ENCODE results near the gene LRRC14B.

LRRC14B gene

DNA sequence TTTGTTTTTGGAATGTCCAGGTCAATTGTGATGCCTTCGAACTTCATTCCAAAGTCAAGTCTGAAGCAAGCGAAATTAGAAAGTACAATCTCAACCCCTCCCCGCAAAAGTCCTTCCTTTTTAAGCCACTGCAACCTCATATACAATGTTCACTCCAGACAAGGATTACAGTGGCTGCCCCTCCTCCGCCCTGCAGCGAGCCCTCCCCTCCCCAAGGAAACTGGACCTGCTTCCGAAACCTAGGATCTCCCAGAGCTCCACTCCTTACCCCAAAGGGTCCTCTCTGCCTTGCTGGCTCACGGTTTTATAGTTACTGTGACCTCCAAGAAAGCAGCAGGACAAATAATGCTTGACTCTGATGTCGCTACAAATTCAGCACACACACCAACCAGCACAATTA is 10.4 kb downstream of the LRRC14B start:
- no peak for DNase-seq (ENCODE audit: low read depth, low spot score)
- no peak overlapping the region for H3K4me3 ChIP-seq
- no peaks in the 10 kb centered on the region for H3K9me3 ChIP-seq (ENCODE audit: low read depth, low read length)
- H3K9ac ChIP-seq (ENCODE audit: insufficient read length) = no peak overlapping the region
- no peak for TF ChIP-seq POLR2AphosphoS5 (IDR thresholded peaks at IDR 0.05; ENCODE audit: borderline replicate concordance, low read depth, low read length)
- TF ChIP-seq EZH2 (IDR thresholded peaks at IDR 0.05) = no peak
- TF ChIP-seq FOXP2 (optimal IDR thresholded peaks at IDR 0.05; ENCODE audit: control extremely low read depth, extremely low read length, insufficient read depth) = no peak
- no peak overlapping the region for H3K27ac ChIP-seq
- H3K36me3 ChIP-seq (ENCODE audit: insufficient read depth, low read length) = peaks cover 26% of the 10 kb centered on the region

DNA sequence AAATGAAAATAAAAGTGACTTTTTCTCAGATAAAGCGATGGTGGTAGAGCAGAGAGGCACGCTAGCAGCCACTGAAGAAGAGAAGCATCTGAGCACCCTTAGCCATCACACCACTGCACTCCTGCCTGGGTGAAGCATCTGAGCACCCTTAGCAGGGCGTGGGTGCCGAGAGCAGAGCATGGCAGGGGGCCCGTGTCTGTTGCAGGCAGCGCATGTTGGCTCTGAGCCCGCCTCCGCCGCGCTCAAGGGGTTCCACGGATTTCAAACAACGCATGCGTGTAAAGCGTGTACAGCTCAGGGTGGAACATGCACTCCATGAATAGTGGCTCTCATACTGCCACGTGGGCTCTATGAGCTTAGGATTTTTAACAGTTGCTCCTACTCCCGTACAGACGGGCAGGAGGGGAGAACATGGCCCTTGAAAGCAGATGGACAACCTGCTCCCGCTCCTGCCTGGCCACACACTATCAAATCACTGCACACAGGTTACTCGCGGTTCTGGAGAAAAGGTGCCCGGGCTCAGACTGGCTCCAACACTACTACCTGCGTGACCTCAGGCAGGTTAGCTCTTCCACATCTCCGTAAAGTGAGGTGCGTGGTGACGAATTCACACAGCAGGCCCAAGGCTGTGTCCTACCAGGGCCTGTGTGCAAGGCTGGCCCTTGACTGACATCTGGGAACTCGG is 12.1 kb downstream of the LRRC14B start:
- H3K4me3 ChIP-seq = no peak overlapping the region
- H3K27ac ChIP-seq = no peak overlapping the region
- H3K9me3 ChIP-seq (ENCODE audit: low read depth, low read length) = no peaks in the 10 kb centered on the region
- TF ChIP-seq EZH2 (IDR thresholded peaks at IDR 0.05) (no peak), FOXP2 (optimal IDR thresholded peaks at IDR 0.05; ENCODE audit: control extremely low read depth, extremely low read length, insufficient read depth) (no peak), POLR2AphosphoS5 (IDR thresholded peaks at IDR 0.05; ENCODE audit: borderline replicate concordance, low read depth, low read length) (no peak)
- H3K9ac ChIP-seq (ENCODE audit: insufficient read length) = no peak overlapping the region
- peaks cover 26% of the 10 kb centered on the region for H3K36me3 ChIP-seq (ENCODE audit: insufficient read depth, low read length)
- DNase-seq (ENCODE audit: low read depth, low spot score) = no peak

DNA sequence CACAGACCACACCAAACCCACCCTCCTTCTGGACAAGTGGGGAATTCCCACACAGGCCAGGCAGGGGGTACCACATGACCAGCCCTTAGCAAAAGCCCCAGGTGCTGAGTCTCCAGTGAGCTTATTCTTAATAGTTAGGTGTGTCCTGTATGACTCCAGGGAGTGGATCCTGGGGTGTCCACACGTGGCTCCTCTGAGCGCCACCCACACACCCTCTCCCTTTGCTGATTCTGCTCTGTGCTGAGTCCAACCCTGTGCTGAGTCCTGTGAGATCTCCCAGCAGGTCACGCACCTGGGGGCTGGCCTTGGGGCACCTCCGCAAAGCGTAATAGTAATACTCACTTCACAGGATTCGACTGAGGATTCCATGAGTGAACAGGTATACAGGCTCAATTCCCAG is 12.7 kb downstream of the LRRC14B start:
- Histone ChIP-seq H3K27ac (no peak overlapping the region), H3K9ac (ENCODE audit: insufficient read length) (no peak overlapping the region), H3K9me3 (ENCODE audit: low read depth, low read length) (no peaks in the 10 kb centered on the region), H3K4me3 (no peak overlapping the region), H3K36me3 (ENCODE audit: insufficient read depth, low read length) (peaks cover 26% of the 10 kb centered on the region)
- TF ChIP-seq FOXP2 (optimal IDR thresholded peaks at IDR 0.05; ENCODE audit: control extremely low read depth, extremely low read length, insufficient read depth) (no peak), EZH2 (IDR thresholded peaks at IDR 0.05) (no peak), POLR2AphosphoS5 (IDR thresholded peaks at IDR 0.05; ENCODE audit: borderline replicate concordance, low read depth, low read length) (no peak)
- no peak for DNase-seq (ENCODE audit: low read depth, low spot score)

DNA sequence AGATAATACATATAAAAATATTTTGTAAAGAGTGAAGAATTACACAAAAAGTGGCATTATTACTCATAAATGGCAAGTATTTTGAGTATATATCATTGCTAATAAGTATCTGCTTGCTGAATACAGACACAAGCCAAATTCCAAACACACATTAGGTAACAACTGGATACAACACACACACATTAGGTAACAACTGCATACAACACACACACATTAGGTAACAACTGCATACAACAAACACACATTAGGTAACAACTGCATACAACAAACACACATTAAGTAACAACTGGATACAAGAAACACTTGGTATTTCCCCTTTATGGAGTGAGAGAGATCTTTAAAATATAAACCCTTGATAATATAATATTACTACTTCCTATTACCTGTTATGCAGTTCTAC is 13.2 kb downstream of the LRRC14B start:
- no peak overlapping the region for H3K9ac ChIP-seq (ENCODE audit: insufficient read length)
- no peak overlapping the region for H3K4me3 ChIP-seq
- H3K36me3 ChIP-seq (ENCODE audit: insufficient read depth, low read length) = peaks cover 26% of the 10 kb centered on the region
- no peak overlapping the region for H3K27ac ChIP-seq
- no peak for DNase-seq (ENCODE audit: low read depth, low spot score)
- TF ChIP-seq POLR2AphosphoS5 (IDR thresholded peaks at IDR 0.05; ENCODE audit: borderline replicate concordance, low read depth, low read length) (no peak), FOXP2 (optimal IDR thresholded peaks at IDR 0.05; ENCODE audit: control extremely low read depth, extremely low read length, insufficient read depth) (no peak), EZH2 (IDR thresholded peaks at IDR 0.05) (no peak)
- H3K9me3 ChIP-seq (ENCODE audit: low read depth, low read length) = no peaks in the 10 kb centered on the region

DNA sequence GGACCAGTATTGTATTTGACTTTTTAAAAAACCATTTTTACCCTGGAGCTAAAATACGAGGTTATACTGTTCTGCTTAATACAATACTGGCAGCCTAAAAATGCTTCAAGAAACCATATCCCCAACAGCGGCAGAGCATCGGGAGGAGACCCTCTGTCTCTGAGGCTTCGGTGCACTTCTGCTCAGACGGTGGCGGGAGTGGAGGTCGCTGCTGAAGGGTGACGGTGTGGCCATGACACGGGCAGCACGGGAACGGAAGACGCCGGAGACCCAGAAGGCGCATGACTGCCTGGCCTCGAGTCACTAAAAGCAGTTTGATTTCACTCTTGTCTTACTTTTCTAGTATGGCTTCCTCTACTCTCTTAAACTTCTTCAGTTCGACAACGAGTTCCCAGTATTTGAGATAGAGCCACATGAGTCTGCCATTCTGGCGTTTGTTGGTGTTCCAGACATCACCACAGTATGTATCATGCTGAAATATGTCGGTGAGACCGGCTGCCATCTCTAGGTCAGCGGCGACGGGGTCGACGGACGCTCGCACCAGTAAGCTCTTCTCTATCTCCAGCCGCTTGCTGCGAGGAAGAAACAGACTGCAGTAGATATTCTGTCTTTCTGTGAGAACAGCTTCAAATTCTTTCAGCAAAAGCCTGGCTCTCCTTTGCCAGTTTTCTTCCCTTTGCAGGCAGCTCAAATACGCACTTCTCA is 13.8 kb downstream of the LRRC14B start:
- H3K27ac ChIP-seq = no peak overlapping the region
- TF ChIP-seq EZH2 (IDR thresholded peaks at IDR 0.05) (no peak), POLR2AphosphoS5 (IDR thresholded peaks at IDR 0.05; ENCODE audit: borderline replicate concordance, low read depth, low read length) (no peak)
- H3K36me3 ChIP-seq (ENCODE audit: insufficient read depth, low read length) = peaks cover 26% of the 10 kb centered on the region

DNA sequence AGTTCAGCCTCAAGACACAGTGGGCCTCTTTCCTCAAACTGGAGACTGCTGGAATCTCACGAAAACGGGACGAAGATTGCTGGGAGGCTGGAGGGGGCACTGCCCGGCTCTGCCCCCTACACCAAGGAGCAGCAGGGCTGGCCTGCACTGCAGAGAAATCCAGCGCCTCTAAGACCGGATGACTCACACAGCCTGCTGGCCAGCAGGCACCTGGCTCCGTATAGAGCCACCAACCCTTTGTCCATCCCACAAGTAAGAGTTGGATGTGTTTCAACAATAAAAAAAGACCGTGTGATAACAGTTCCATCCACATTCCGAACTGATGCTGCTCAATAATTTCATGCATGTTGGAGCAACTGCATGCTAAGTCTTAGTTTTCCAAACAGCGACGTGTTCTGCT is 15.1 kb downstream of the LRRC14B start:
- Histone ChIP-seq H3K36me3 (ENCODE audit: insufficient read depth, low read length) (peaks cover 26% of the 10 kb centered on the region), H3K27ac (no peak overlapping the region; the same call in 1 of the 2 replicates), H3K4me3 (no peak overlapping the region), H3K9me3 (ENCODE audit: low read depth, low read length) (no peaks in the 10 kb centered on the region), H3K9ac (ENCODE audit: insufficient read length) (no peak overlapping the region)
- no peak for TF ChIP-seq EZH2 (IDR thresholded peaks at IDR 0.05)
- no peak for TF ChIP-seq FOXP2 (optimal IDR thresholded peaks at IDR 0.05; ENCODE audit: control extremely low read depth, extremely low read length, insufficient read depth)
- no peak for TF ChIP-seq POLR2AphosphoS5 (IDR thresholded peaks at IDR 0.05; ENCODE audit: borderline replicate concordance, low read depth, low read length)
- no peak for DNase-seq (ENCODE audit: low read depth, low spot score)

More for the DNA sequence above, 13.8 kb downstream of the LRRC14B start:
- Histone ChIP-seq H3K9me3 (ENCODE audit: low read depth, low read length) (no peaks in the 10 kb centered on the region), H3K9ac (ENCODE audit: insufficient read length) (no peak overlapping the region), H3K4me3 (no peak overlapping the region)
- no peak for DNase-seq (ENCODE audit: low read depth, low spot score)

DNA sequence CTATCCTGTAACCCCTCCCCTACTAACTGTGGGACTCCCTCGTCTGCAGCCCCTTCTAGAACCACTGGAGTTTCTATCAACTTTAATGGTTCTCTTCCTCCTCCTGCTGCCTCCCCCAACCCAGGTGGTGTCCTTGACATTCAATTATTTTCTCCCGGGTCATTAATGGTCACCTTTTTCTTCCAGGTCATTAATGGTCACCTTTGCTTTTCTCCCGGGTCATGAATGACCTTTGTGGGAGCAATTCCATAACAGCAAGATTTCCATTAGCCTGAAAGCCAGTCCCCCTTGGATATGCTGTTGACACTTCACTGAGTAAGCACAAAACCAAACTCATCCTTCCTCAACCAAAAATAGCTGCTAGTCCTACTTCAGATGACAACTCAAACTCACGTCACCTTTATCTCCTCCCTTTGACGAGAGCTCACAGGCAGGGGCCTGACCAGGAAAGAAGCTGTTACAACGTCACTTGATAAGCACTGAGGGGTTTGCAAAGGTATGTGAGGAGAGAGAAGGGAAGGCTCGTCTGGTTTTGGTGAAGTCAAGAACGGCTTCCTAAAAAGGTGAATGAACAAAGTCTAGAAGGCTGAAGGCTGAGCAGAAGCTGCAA is 15.7 kb downstream of the LRRC14B start:
- H3K9me3 ChIP-seq (ENCODE audit: low read depth, low read length) = no peaks in the 10 kb centered on the region
- no peak overlapping the region for H3K9ac ChIP-seq (ENCODE audit: insufficient read length)
- H3K36me3 ChIP-seq (ENCODE audit: insufficient read depth, low read length) = peaks cover 26% of the 10 kb centered on the region
- no peak for DNase-seq (ENCODE audit: low read depth, low spot score)
- H3K4me3 ChIP-seq = no peak overlapping the region
- TF ChIP-seq EZH2 (IDR thresholded peaks at IDR 0.05) = no peak
- no peak overlapping the region for H3K27ac ChIP-seq

DNA sequence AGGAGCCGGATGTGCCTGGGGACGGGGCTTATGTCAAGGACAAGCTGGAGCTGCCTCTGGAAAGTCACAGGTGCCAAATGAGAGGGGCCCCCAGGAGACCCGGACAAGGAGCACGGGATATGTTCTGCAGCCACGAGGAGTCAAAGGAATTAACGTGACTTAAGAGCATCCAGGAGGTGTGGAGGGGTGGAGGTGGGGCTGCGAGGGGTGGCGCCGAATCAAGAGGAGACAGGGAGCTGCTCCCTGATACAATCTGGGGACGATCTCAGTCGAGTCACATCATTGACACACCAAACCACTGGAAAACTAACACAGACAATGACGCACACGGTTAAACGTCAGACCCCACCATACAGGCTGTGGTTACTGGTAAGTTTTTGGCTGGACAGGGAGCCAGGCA is 16.3 kb downstream of the LRRC14B start:
- Histone ChIP-seq H3K4me3 (no peak overlapping the region), H3K9ac (ENCODE audit: insufficient read length) (no peak overlapping the region), H3K27ac (no peak overlapping the region), H3K36me3 (ENCODE audit: insufficient read depth, low read length) (peaks cover 26% of the 10 kb centered on the region), H3K9me3 (ENCODE audit: low read depth, low read length) (no peaks in the 10 kb centered on the region)
- no peak for TF ChIP-seq FOXP2 (optimal IDR thresholded peaks at IDR 0.05; ENCODE audit: control extremely low read depth, extremely low read length, insufficient read depth)
- TF ChIP-seq POLR2AphosphoS5 (IDR thresholded peaks at IDR 0.05; ENCODE audit: borderline replicate concordance, low read depth, low read length) = no peak
- no peak for TF ChIP-seq EZH2 (IDR thresholded peaks at IDR 0.05)
- DNase-seq (ENCODE audit: low read depth, low spot score) = no peak

Data from SK-N-MC (cell line).